ENCODE results near the gene KCMF1. TPM values are rescaled to one million over a fixed set of nuclear protein-coding genes. Genes with fewer than 3 reads are reported as not detected.

Gene KCMF1
- polyA plus RNA-seq, 6 donors from 2014 or later, result 19.3 to 41.3 (median 25.9) TPM

GRCh38 chr2:85032621-85033020 is 61.7 kb downstream of the KCMF1 start:
- H3K36me3 Mint-ChIP-seq, result peaks cover 0 to 9% of the 10 kb centered on the region in 2 donors
- H3K4me1 Mint-ChIP-seq, result peaks cover 4 to 7% (median 5%) of the 10 kb centered on the region in 3 donors
- no peak overlapping the region for H3K27ac Mint-ChIP-seq
- ATAC-seq (ENCODE audit: low read depth in 2 of 2), result no peak
- no peaks in the 10 kb centered on the region for H3K9me3 Mint-ChIP-seq
- no peak for DNase-seq
- no peak overlapping the region for H3K4me3 Mint-ChIP-seq
- H3K27me3 Mint-ChIP-seq, result no peaks in the 10 kb centered on the region

DNA sequence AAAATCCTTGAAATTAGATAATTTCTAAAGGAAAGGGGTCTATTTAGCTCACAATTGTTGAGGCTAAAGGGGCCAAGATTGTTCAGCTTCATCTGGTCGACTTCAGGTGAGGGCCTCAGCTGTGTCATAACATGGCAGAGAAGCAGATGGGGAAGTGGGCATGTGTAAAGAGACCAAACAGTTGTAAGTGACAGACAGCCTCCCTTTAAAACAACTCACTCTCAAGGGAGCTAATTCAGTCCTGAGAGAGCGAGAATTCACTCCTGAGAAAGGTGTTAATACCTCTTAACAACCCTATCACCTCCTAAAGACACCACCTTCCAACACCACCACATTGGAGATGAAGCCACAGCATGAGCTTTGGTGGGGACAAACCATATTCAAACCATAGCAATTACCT is 62.4 kb downstream of the KCMF1 start:
- Mint-ChIP-seq H3K36me3 (peaks cover 0 to 10% of the 10 kb centered on the region in 2 donors), H3K27ac (no peak overlapping the region), H3K4me3 (no peak overlapping the region), H3K9me3 (no peaks in the 10 kb centered on the region), H3K4me1 (peaks cover 4 to 7% (median 5%) of the 10 kb centered on the region in 3 donors), H3K27me3 (no peaks in the 10 kb centered on the region)
- DNase-seq (no peak), ATAC-seq (ENCODE audit: low read depth in 2 of 2) (no peak)

GRCh38 chr2:85034158-85034557 is 63.2 kb downstream of the KCMF1 start:
- H3K4me3 Mint-ChIP-seq, result no peak overlapping the region
- H3K4me1 Mint-ChIP-seq, result peaks cover 5 to 7% (median 6%) of the 10 kb centered on the region in 3 donors
- H3K9me3 Mint-ChIP-seq, result no peaks in the 10 kb centered on the region
- H3K36me3 Mint-ChIP-seq, result peaks cover 0 to 14% of the 10 kb centered on the region in 2 donors
- no peak for DNase-seq
- ATAC-seq (ENCODE audit: low read depth in 2 of 2), result no peak
- H3K27me3 Mint-ChIP-seq, result no peaks in the 10 kb centered on the region
- peak overlapping the region in 1 of 6 donors; percentile 42 for H3K27ac Mint-ChIP-seq

GRCh38 chr2:85037622-85038021 is 66.7 kb downstream of the KCMF1 start:
- Mint-ChIP-seq H3K36me3 (peaks cover 0 to 14% of the 10 kb centered on the region in 2 donors), H3K27me3 (no peaks in the 10 kb centered on the region), H3K9me3 (no peaks in the 10 kb centered on the region), H3K4me1 (peaks cover 2 to 12% (median 7%) of the 10 kb centered on the region in 3 donors), H3K27ac (peak overlapping the region in 1 of 6 donors; percentile 63), H3K4me3 (no peak overlapping the region)
- DNase-seq (no peak), ATAC-seq (ENCODE audit: low read depth in 2 of 2) (no peak)

GRCh38 chr2:85042330-85042729 is 71.4 kb downstream of the KCMF1 start:
- Mint-ChIP-seq H3K4me1 (peaks cover 4 to 13% (median 6%) of the 10 kb centered on the region in 3 donors), H3K27ac (peak overlapping the region in 3 of 6 donors; percentile 10 to 80 (median 79)), H3K27me3 (no peaks in the 10 kb centered on the region), H3K9me3 (no peaks in the 10 kb centered on the region), H3K4me3 (no peak overlapping the region), H3K36me3 (peaks cover 0 to 9% of the 10 kb centered on the region in 2 donors)
- ATAC-seq (ENCODE audit: low read depth in 2 of 2), result no peak
- DNase-seq, result no peak

DNA sequence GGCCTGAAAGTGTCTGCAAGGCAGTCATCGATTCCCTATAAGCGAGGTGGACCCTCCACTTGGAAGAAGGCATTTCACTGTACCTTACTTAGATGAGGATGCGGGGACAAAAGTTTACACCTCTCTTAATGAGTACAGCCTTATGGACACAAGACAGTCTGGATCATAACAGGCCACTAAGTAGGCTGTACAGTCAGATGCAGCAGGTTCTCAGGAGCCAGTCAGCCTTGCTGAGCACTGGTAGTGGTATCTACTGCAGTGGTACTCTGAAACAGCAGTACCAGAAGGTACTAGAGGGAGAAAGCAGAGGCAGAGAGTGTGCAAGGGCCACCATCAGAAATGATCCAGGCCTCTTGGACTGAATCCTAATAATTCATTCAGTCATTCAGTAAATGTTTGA is 77.6 kb downstream of the KCMF1 start:
- Mint-ChIP-seq H3K4me1 (peaks cover 0 to 7% (median 3%) of the 10 kb centered on the region in 3 donors), H3K27me3 (no peaks in the 10 kb centered on the region), H3K4me3 (no peak overlapping the region), H3K9me3 (no peaks in the 10 kb centered on the region), H3K27ac (peak overlapping the region in 2 of 6 donors; percentile 32 to 54), H3K36me3 (peaks cover 0 to 13% of the 10 kb centered on the region in 2 donors)
- DNase-seq (no peak), ATAC-seq (ENCODE audit: low read depth in 2 of 2) (no peak)

DNA sequence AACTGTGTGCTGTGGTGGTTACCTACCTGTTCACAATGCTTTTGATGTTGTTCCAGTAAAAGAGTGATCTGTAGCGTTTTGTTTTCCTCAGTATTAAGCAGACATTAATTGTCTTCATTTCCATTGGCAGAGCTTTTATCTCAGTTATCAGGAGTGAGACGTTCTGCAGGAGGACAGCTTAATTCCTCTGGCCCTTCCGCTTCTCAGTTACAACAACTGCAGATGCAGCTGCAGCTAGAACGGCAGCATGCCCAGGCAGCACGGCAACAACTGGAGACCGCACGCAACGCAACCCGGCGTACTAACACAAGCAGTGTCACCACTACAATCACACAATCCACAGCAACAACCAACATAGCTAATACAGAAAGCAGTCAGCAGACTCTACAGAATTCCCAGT is 78.3 kb downstream of the KCMF1 start:
- no peaks in the 10 kb centered on the region for H3K27me3 Mint-ChIP-seq
- H3K9me3 Mint-ChIP-seq, result no peaks in the 10 kb centered on the region
- no peak for ATAC-seq (ENCODE audit: low read depth in 2 of 2)
- DNase-seq, result no peak
- H3K27ac Mint-ChIP-seq, result peak overlapping the region in 1 of 6 donors; percentile 94
- peaks cover 0 to 12% (median 3%) of the 10 kb centered on the region in 3 donors for H3K4me1 Mint-ChIP-seq
- H3K36me3 Mint-ChIP-seq, result peaks cover 0 to 17% of the 10 kb centered on the region in 2 donors
- no peak overlapping the region for H3K4me3 Mint-ChIP-seq

DNA sequence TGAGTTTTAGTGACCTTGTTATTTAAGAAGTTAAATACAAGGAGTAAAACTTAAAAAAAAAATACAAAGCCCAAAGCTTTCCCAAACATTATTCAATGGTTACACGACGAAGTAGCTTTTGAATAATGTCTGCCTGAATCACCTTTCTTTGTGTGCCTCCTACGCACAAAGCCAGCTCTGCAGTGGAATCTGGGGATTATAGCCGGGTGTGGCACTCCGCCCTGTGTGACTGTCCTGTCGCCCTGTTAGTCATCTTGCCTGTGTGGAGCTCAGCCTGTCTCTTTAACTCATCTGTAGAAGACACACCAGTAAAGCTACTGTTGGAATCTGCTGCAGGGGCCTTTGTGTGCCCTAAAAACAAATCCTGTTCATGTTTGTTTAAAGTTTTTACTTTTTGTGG is 82.8 kb downstream of the KCMF1 start:
- no peak for DNase-seq
- Mint-ChIP-seq H3K27me3 (no peaks in the 10 kb centered on the region), H3K9me3 (no peaks in the 10 kb centered on the region), H3K27ac (peak overlapping the region in 2 of 6 donors; percentile 34 to 57), H3K36me3 (peaks cover 0 to 18% of the 10 kb centered on the region in 2 donors), H3K4me3 (no peak overlapping the region), H3K4me1 (peaks cover 0 to 8% (median 6%) of the 10 kb centered on the region in 3 donors)
- ATAC-seq (ENCODE audit: low read depth in 2 of 2), result no peak

GRCh38 chr2:85057226-85057962 is 86.4 kb downstream of the KCMF1 start:
- ATAC-seq (ENCODE audit: low read depth in 2 of 2) (no peak), DNase-seq (no peak)
- no peak overlapping the region for H3K4me3 Mint-ChIP-seq
- no peaks in the 10 kb centered on the region for H3K27me3 Mint-ChIP-seq
- peak overlapping the region in 3 of 6 donors; percentile 15 to 47 (median 41) for H3K27ac Mint-ChIP-seq
- H3K9me3 Mint-ChIP-seq, result no peaks in the 10 kb centered on the region
- H3K4me1 Mint-ChIP-seq, result peaks cover 4 to 8% (median 4%) of the 10 kb centered on the region in 3 donors
- peaks cover 0 to 16% of the 10 kb centered on the region in 2 donors for H3K36me3 Mint-ChIP-seq

DNA sequence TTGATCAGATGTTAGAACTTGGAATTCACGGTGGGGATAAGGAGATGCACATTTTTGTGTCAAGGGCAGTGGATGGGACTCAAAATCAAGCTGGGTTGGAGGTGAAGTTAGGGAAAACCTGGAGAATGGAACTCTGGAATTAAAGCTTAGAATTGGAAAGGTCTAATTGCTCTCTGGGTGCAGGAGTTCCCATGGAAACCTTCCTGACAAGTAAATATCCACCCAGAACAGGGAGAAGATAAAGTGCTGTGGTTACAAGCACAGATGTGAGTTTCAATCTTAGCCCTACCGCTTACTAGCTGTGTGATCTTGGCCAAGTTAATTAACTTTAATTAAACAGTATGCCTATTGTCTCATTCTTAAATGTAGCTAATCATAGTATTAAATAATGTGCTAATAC is 90.9 kb downstream of the KCMF1 start:
- DNase-seq (no peak), ATAC-seq (ENCODE audit: low read depth in 2 of 2) (no peak)
- Mint-ChIP-seq H3K9me3 (peaks cover 0 to 4% (median 0%) of the 10 kb centered on the region in 7 donors), H3K27ac (peak overlapping the region in 2 of 6 donors; percentile 11 to 14), H3K4me1 (peaks cover 2 to 5% (median 4%) of the 10 kb centered on the region in 3 donors), H3K4me3 (no peak overlapping the region), H3K27me3 (peaks cover 7 to 25% (median 20%) of the 10 kb centered on the region in 3 donors), H3K36me3 (peaks cover 0 to 7% of the 10 kb centered on the region in 2 donors)

GRCh38 chr2:85062565-85062964 is 91.6 kb downstream of the KCMF1 start:
- no peak for ATAC-seq (ENCODE audit: low read depth in 2 of 2)
- H3K36me3 Mint-ChIP-seq, result peaks cover 0 to 7% of the 10 kb centered on the region in 2 donors
- DNase-seq, result no peak
- no peak overlapping the region for H3K27ac Mint-ChIP-seq
- no peak overlapping the region for H3K4me3 Mint-ChIP-seq
- H3K27me3 Mint-ChIP-seq, result peaks cover 7 to 31% (median 26%) of the 10 kb centered on the region in 3 donors
- peaks cover 0 to 4% (median 0%) of the 10 kb centered on the region in 7 donors for H3K9me3 Mint-ChIP-seq
- H3K4me1 Mint-ChIP-seq, result peaks cover 8 to 11% (median 8%) of the 10 kb centered on the region in 3 donors

GRCh38 chr2:85063981-85064599 is 93.1 kb downstream of the KCMF1 start:
- Mint-ChIP-seq H3K9me3 (peaks cover 0 to 4% (median 0%) of the 10 kb centered on the region in 7 donors), H3K36me3 (peaks cover 0 to 7% of the 10 kb centered on the region in 2 donors), H3K4me3 (no peak overlapping the region), H3K27ac (no peak overlapping the region), H3K27me3 (peaks cover 7 to 32% (median 30%) of the 10 kb centered on the region in 3 donors), H3K4me1 (peaks cover 8 to 14% (median 9%) of the 10 kb centered on the region in 3 donors)
- DNase-seq, result no peak
- ATAC-seq (ENCODE audit: low read depth in 2 of 2), result no peak

GRCh38 chr2:85064927-85065577 is 94.1 kb downstream of the KCMF1 start:
- H3K27me3 Mint-ChIP-seq, result peaks cover 7 to 32% (median 30%) of the 10 kb centered on the region in 3 donors
- H3K36me3 Mint-ChIP-seq, result peaks cover 0 to 7% of the 10 kb centered on the region in 2 donors
- H3K9me3 Mint-ChIP-seq, result peaks cover 0 to 4% (median 0%) of the 10 kb centered on the region in 7 donors
- no peak overlapping the region for H3K4me3 Mint-ChIP-seq
- peaks cover 8 to 14% (median 9%) of the 10 kb centered on the region in 3 donors for H3K4me1 Mint-ChIP-seq
- H3K27ac Mint-ChIP-seq, result no peak overlapping the region
- ATAC-seq (ENCODE audit: low read depth in 2 of 2), result no peak
- DNase-seq, result no peak
